ENCODE measurements around the gene TNIK.

The TNIK gene

GRCh38 chr3:171459942-171460724 is at the start of gene TNIK:
Gene TNIK, minus strand, starts transcription at chr3:171460405. Its CDS starts 342 bp downstream, at chr3:171460063.
- DNase-seq (ENCODE audit: low read depth in 4 of 4, low spot score in 1 of 4): peak; percentile 84 to 96 (median 89)

- no peak for DNase-seq (ENCODE audit: low read depth in 4 of 4, low spot score in 1 of 4)
These were observed 48.5 kb upstream of the TNIK start for GRCh38 chr3:171508676-171509075.

GRCh38 chr3:171508206-171508605 is 48.0 kb upstream of the TNIK start:
- DNase-seq (ENCODE audit: low read depth in 4 of 4, low spot score in 1 of 4): no peak

GRCh38 chr3:171506743-171507319 is 46.6 kb upstream of the TNIK start:
- no peak for DNase-seq (ENCODE audit: low read depth in 4 of 4, low spot score in 1 of 4)

- DNase-seq (ENCODE audit: low read depth in 4 of 4, low spot score in 1 of 4): no peak
These were observed 45.7 kb upstream of the TNIK start for GRCh38 chr3:171505822-171506333.

GRCh38 chr3:171504376-171504775 is 44.2 kb upstream of the TNIK start:
- DNase-seq (ENCODE audit: low read depth in 4 of 4, low spot score in 1 of 4): no peak

GRCh38 chr3:171503817-171504216 is 43.6 kb upstream of the TNIK start:
- no peak for DNase-seq (ENCODE audit: low read depth in 4 of 4, low spot score in 1 of 4)

- no peak for DNase-seq (ENCODE audit: low read depth in 4 of 4, low spot score in 1 of 4)
These were observed 38.7 kb upstream of the TNIK start for GRCh38 chr3:171498921-171499320.

GRCh38 chr3:171497468-171497867 is 37.3 kb upstream of the TNIK start:
- DNase-seq (ENCODE audit: low read depth in 4 of 4, low spot score in 1 of 4): no peak

- no peak for DNase-seq (ENCODE audit: low read depth in 4 of 4, low spot score in 1 of 4)
These were observed 35.2 kb upstream of the TNIK start for GRCh38 chr3:171495413-171495812.

- DNase-seq (ENCODE audit: low read depth in 4 of 4, low spot score in 1 of 4): no peak
These were observed 34.4 kb upstream of the TNIK start for GRCh38 chr3:171494457-171495109.

GRCh38 chr3:171491361-171491760 is 31.2 kb upstream of the TNIK start:
- DNase-seq (ENCODE audit: low read depth in 4 of 4, low spot score in 1 of 4): no peak

- DNase-seq (ENCODE audit: low read depth in 4 of 4, low spot score in 1 of 4): no peak
These were observed 30.7 kb upstream of the TNIK start for GRCh38 chr3:171490901-171491300.

- no peak for DNase-seq (ENCODE audit: low read depth in 4 of 4, low spot score in 1 of 4)
These were observed 29.1 kb upstream of the TNIK start for GRCh38 chr3:171489348-171489747.

GRCh38 chr3:171488479-171488878 is 28.3 kb upstream of the TNIK start:
- DNase-seq (ENCODE audit: low read depth in 4 of 4, low spot score in 1 of 4): no peak

GRCh38 chr3:171487382-171487781 is 27.2 kb upstream of the TNIK start:
- DNase-seq (ENCODE audit: low read depth in 4 of 4, low spot score in 1 of 4): no peak

- DNase-seq (ENCODE audit: low read depth in 4 of 4, low spot score in 1 of 4): no peak
These were observed 25.1 kb upstream of the TNIK start for GRCh38 chr3:171485338-171485737.

- DNase-seq (ENCODE audit: low read depth in 4 of 4, low spot score in 1 of 4): no peak
These were observed 20.8 kb upstream of the TNIK start for GRCh38 chr3:171481011-171481410.

GRCh38 chr3:171480526-171480925 is 20.3 kb upstream of the TNIK start:
- DNase-seq (ENCODE audit: low read depth in 4 of 4, low spot score in 1 of 4): no peak

GRCh38 chr3:171476532-171477102 is 16.4 kb upstream of the TNIK start:
- DNase-seq (ENCODE audit: low read depth in 4 of 4, low spot score in 1 of 4): no peak

- DNase-seq (ENCODE audit: low read depth in 4 of 4, low spot score in 1 of 4): no peak
These were observed 12.3 kb upstream of the TNIK start for GRCh38 chr3:171472552-171472951.

Data from stimulated activated CD4-positive, alpha-beta T cell treated with anti-CD3 and anti-CD28 coated beads, Interleukin-1b, Interleukin-23, amount 100 ng/mL, for 24 hours (primary cell).